ENCODE data around the gene PRKCB. TPM values are rescaled to one million over a fixed set of nuclear protein-coding genes. Genes with fewer than 3 reads are reported as not detected.

PRKCB gene
- total RNA-seq, 1 experiment from 2014 or later, result 0.89 TPM

DNA sequence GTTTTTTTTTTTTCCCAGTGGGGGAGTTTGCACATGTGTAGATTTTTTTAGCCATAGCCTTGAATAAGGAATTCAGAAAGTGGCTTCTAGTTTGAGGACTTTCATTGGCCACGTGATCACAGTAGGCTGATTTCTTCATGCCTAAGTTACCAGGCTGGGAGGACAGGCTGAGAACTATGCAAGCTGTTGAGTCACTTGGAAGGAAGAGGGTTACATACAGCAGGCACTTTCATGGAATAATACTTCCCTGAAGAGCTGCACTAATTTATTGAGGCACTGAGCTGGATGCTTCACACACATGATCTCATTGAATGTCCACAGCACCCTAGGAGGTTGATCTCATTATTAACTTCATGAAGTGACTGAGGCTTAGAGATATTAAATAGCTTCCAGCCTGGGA, 22.8 kb downstream of the PRKCB start:
- no peaks in the 10 kb centered on the region for H3K79me2 ChIP-seq (ENCODE audit: insufficient read depth, low read length)
- RAD21 ChIA-PET (ENCODE audit: low non-redundant PET in 1 of 2, low total read pairs in 2 of 2, uncharacterized antibody in 2 of 2, unreplicated experiment in 2 of 2), result no interaction called here
- no TSS peak for BruUV-seq (replicated peaks)
- H2AFZ ChIP-seq (ENCODE audit: low read depth, low read length, poor library complexity, severe bottlenecking), result no peak overlapping the region
- CTCF ChIA-PET, result no interaction called here
- H3K4me2 ChIP-seq (ENCODE audit: low read length), result no peak overlapping the region
- DNase-seq (ENCODE audit: low read depth, low spot score) (no peak), ATAC-seq (no peak)
- no peaks in the 10 kb centered on the region for H3K36me3 ChIP-seq (ENCODE audit: control insufficient read depth in 1 of 2, insufficient read depth in 2 of 2, low read length in 2 of 2)
- H3K9ac ChIP-seq (ENCODE audit: low read length), result no peak overlapping the region
- POLR2A ChIA-PET, result no interaction called here
- intact Hi-C loops (cut with micrococcal nuclease), result no loop called here
- no peaks in the 10 kb centered on the region for H3K9me2 ChIP-seq (ENCODE audit: insufficient read depth)
- H4K20me1 ChIP-seq (ENCODE audit: insufficient read depth), result no peaks in the 10 kb centered on the region
- H3K4me3 ChIP-seq (replicated peaks in 1 of 2; ENCODE audit: low read depth in 1 of 2, low read length in 2 of 2), result no peak overlapping the region
- no peaks in the 10 kb centered on the region for H3K9me3 ChIP-seq (ENCODE audit: control insufficient read depth in 1 of 2, insufficient read depth in 1 of 2, low read depth in 1 of 2, low read length in 2 of 2)
- no peaks in the 10 kb centered on the region for H3K4me1 ChIP-seq (ENCODE audit: control insufficient read depth in 1 of 2, insufficient read depth in 2 of 2, low read length in 2 of 2)
- H3K27ac ChIP-seq (ENCODE audit: low read depth, low read length), result no peak overlapping the region
- H3K27me3 ChIP-seq (ENCODE audit: insufficient read depth, low read length), result peaks cover 72% of the 10 kb centered on the region
- no peak for TF ChIP-seq SP1 (IDR thresholded peaks at IDR 0.05; ENCODE audit: low read depth)

DNA sequence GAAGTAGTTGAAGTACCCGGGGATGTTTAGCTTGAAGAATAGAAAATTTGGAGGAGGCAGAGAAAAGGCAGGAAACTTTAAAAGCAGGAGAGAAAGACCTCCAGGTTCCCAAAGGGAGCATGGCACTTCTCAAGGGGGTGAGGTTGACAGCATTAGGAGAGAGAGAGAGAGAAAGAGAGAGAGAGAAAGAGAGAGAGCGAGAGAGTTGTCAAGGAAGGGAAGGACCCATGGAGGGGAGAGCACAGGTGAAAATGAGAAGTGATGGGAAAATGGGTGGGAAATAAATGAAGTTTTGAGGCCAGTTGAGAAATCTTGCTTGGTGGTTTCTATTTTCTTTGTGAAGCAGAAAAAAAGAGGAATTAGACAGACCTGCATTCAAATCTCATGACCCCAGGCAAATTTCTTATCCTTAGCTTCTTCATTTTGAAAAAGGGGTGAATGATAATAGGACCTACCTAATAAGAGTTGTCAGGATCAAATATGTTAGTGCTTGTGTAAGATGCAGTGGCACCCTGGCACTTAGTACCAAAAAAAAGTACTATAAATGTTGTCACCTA, 24.0 kb downstream of the PRKCB start:
- no TSS peak for BruUV-seq (replicated peaks)
- ChIA-PET CTCF (no interaction called here), POLR2A (no interaction called here)
- TF ChIP-seq TCF7L2 (IDR thresholded peaks at IDR 0.05; ENCODE audit: borderline replicate concordance, extremely low read depth, insufficient read depth, insufficient read length) (no peak), ELF1 (IDR thresholded peaks at IDR 0.05; ENCODE audit: borderline replicate concordance, low read depth) (no peak), EZH2phosphoT487 (IDR thresholded peaks at IDR 0.05; ENCODE audit: borderline replicate concordance) (no peak), POLR2A (IDR thresholded peaks at IDR 0.05; ENCODE audit: borderline replicate concordance, extremely low read depth, insufficient read depth, insufficient read length) (no peak), JUND (IDR thresholded peaks at IDR 0.05) (no peak), CEBPB (IDR thresholded peaks at IDR 0.05; ENCODE audit: low read depth) (no peak), EZH2 (IDR thresholded peaks at IDR 0.05) (no peak), POLR2AphosphoS5 (IDR thresholded peaks at IDR 0.05; ENCODE audit: low read depth, low read length) (no peak), CBX3 (IDR thresholded peaks at IDR 0.05; ENCODE audit: low read depth) (no peak), FOSL1 (IDR thresholded peaks at IDR 0.05; ENCODE audit: low read depth) (no peak)
- TF ChIP-seq, protein P1, sequence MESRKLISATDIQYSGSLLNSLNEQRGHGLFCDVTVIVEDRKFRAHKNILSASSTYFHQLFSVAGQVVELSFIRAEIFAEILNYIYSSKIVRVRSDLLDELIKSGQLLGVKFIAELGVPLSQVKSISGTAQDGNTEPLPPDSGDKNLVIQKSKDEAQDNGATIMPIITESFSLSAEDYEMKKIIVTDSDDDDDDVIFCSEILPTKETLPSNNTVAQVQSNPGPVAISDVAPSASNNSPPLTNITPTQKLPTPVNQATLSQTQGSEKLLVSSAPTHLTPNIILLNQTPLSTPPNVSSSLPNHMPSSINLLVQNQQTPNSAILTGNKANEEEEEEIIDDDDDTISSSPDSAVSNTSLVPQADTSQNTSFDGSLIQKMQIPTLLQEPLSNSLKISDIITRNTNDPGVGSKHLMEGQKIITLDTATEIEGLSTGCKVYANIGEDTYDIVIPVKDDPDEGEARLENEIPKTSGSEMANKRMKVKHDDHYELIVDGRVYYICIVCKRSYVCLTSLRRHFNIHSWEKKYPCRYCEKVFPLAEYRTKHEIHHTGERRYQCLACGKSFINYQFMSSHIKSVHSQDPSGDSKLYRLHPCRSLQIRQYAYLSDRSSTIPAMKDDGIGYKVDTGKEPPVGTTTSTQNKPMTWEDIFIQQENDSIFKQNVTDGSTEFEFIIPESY (IDR thresholded peaks at IDR 0.05; ENCODE audit: extremely low read depth, insufficient replicate concordance, low read length), result no peak
- TF ChIP-seq, protein P2, sequence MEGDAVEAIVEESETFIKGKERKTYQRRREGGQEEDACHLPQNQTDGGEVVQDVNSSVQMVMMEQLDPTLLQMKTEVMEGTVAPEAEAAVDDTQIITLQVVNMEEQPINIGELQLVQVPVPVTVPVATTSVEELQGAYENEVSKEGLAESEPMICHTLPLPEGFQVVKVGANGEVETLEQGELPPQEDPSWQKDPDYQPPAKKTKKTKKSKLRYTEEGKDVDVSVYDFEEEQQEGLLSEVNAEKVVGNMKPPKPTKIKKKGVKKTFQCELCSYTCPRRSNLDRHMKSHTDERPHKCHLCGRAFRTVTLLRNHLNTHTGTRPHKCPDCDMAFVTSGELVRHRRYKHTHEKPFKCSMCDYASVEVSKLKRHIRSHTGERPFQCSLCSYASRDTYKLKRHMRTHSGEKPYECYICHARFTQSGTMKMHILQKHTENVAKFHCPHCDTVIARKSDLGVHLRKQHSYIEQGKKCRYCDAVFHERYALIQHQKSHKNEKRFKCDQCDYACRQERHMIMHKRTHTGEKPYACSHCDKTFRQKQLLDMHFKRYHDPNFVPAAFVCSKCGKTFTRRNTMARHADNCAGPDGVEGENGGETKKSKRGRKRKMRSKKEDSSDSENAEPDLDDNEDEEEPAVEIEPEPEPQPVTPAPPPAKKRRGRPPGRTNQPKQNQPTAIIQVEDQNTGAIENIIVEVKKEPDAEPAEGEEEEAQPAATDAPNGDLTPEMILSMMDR (IDR thresholded peaks at IDR 0.05 in 2 of 3, conservative IDR thresholded peaks at IDR 0.05 in 1 of 3; ENCODE audit: borderline replicate concordance in 1 of 3, insufficient read depth in 1 of 3, low read depth in 2 of 3, low read length in 2 of 3), result no peak

More for the DNA sequence above, 24.0 kb downstream of the PRKCB start:
- ATAC-seq (no peak), DNase-seq (ENCODE audit: low read depth, low spot score) (no peak)
- RAD21 ChIA-PET (ENCODE audit: low non-redundant PET in 1 of 2, low total read pairs in 2 of 2, uncharacterized antibody in 2 of 2, unreplicated experiment in 2 of 2), result interaction anchor here in 1 of 2 experiments (0.6 kb wide), 1 partner anchor 119 kb away, joined by 3 read pairs; no protein-coding TSS in a partner anchor
- Histone ChIP-seq H3K36me3 (ENCODE audit: control insufficient read depth in 1 of 2, insufficient read depth in 2 of 2, low read length in 2 of 2) (no peaks in the 10 kb centered on the region), H2AFZ (ENCODE audit: low read depth, low read length, poor library complexity, severe bottlenecking) (no peak overlapping the region), H3K4me3 (replicated peaks in 1 of 2; ENCODE audit: low read depth in 1 of 2, low read length in 2 of 2) (no peak overlapping the region), H3K9me3 (ENCODE audit: control insufficient read depth in 1 of 2, insufficient read depth in 1 of 2, low read depth in 1 of 2, low read length in 2 of 2) (no peaks in the 10 kb centered on the region), H4K20me1 (ENCODE audit: insufficient read depth) (no peaks in the 10 kb centered on the region), H3K4me1 (ENCODE audit: control insufficient read depth in 1 of 2, insufficient read depth in 2 of 2, low read length in 2 of 2) (no peaks in the 10 kb centered on the region), H3K27ac (ENCODE audit: low read depth, low read length) (no peak overlapping the region), H3K79me2 (ENCODE audit: insufficient read depth, low read length) (no peaks in the 10 kb centered on the region), H3K27me3 (ENCODE audit: insufficient read depth, low read length) (peaks cover 73% of the 10 kb centered on the region), H3K9me2 (ENCODE audit: insufficient read depth) (no peaks in the 10 kb centered on the region), H3K9ac (ENCODE audit: low read length) (no peak overlapping the region), H3K4me2 (ENCODE audit: low read length) (no peak overlapping the region)
- intact Hi-C loops (cut with micrococcal nuclease), result no loop called here

Measured in HCT116 (cell line).